IMR-90 (cell line): ENCODE measurements around the gene RADIL. TPM values are rescaled to one million over a fixed set of nuclear protein-coding genes. Genes with fewer than 3 reads are reported as not detected.

Experiments
- ATAC-seq: fragments of 200-7000 bp; cut with Tn5 transposase; 2 replicates; pipeline ENCODE4 v1.9.1; 2020; ENCODE audit warnings: low read depth, mild to moderate bottlenecking, moderate library complexity
- BruUV-seq: library from RNA; stranded (reverse); fragments of 400-500 nt; replicated peaks from 2 replicates; lab custom pipeline; 2021; lab: Mats Ljungman, UMichigan
- CTCF ChIA-PET: fragments of 300-600 bp; formaldehyde crosslinking; extraction: SDS; loops from one replicate; lab custom pipeline; 2021; ENCODE audit warnings: antibody characterized with exemption; lab: Yijun Ruan, JAX
- POLR2A ChIA-PET: fragments of 300-600 bp; sonication (Branson Sonifier 250); formaldehyde crosslinking; loops from one replicate; lab custom pipeline; 2022; ENCODE audit warnings: antibody characterized with exemption; ENCODE audit not compliant: unreplicated experiment; lab: Charles Lee
- DNase-seq: peaks from one replicate; pipeline ENCODE4 v3.0.0; 2013
- H2AFZ ChIP-seq: replicated peaks from 2 replicates; pipeline ENCODE3; 2013; ENCODE audit warnings: low read length, mild to moderate bottlenecking; ENCODE audit not compliant: poor library complexity
- H2AK5ac ChIP-seq: 2 replicates; pipeline ENCODE4 v1.6.1; 2013; ENCODE audit warnings: low read depth, low read length, inconsistent platforms
- H2AK9ac ChIP-seq: replicated peaks from 2 replicates; pipeline ENCODE3; 2013; ENCODE audit warnings: mild to moderate bottlenecking, low read depth, low read length, moderate library complexity; ENCODE audit not compliant: poor library complexity
- H2BK120ac ChIP-seq: 2 replicates; pipeline ENCODE4 v1.6.1; 2013; ENCODE audit warnings: low read depth, low read length, inconsistent platforms
- H2BK15ac ChIP-seq: 3 replicates; pipeline ENCODE4 v1.6.1; 2013; ENCODE audit warnings: low read depth, low read length, inconsistent platforms
- H2BK20ac ChIP-seq: 2 replicates; pipeline ENCODE4 v1.6.1; 2013; ENCODE audit warnings: low read depth, mild to moderate bottlenecking, inconsistent platforms, low read length, moderate library complexity
- H2BK5ac ChIP-seq: 2 replicates; pipeline ENCODE4 v1.6.1; 2013; ENCODE audit warnings: mild to moderate bottlenecking, low read depth, low read length, inconsistent platforms; ENCODE audit not compliant: poor library complexity, severe bottlenecking
- H3K14ac ChIP-seq: replicated peaks from 2 replicates; pipeline ENCODE4 v1.6.1; 2013; ENCODE audit warnings: low read depth, low read length, inconsistent platforms
- H3K18ac ChIP-seq: 2 replicates; pipeline ENCODE4 v1.6.1; 2013; ENCODE audit warnings: low read depth, low read length, control low read depth
- H3K23ac ChIP-seq: 2 replicates; pipeline ENCODE4 v1.6.1; 2013; ENCODE audit warnings: low read depth, low read length, inconsistent platforms
- H3K27ac ChIP-seq: 2 replicates; pipeline ENCODE4 v1.5.1; 2013; ENCODE audit warnings: mild to moderate bottlenecking, control low read depth, low read length; ENCODE audit not compliant: insufficient read depth
- H3K27me3 ChIP-seq: 2 replicates; pipeline ENCODE4 v1.6.1; 2013; ENCODE audit warnings: low read length; ENCODE audit not compliant: control insufficient read depth, insufficient read depth
- H3K36me3 ChIP-seq: 2 replicates; pipeline ENCODE4 v1.6.1; 2013; ENCODE audit warnings: low read length, mixed read lengths; ENCODE audit not compliant: control insufficient read depth, insufficient read depth
- H3K4ac ChIP-seq: 2 replicates; pipeline ENCODE4 v1.6.1; 2013; ENCODE audit warnings: low read depth, low read length, inconsistent platforms
- H3K4me1 ChIP-seq: 2 replicates; pipeline ENCODE4 v1.6.1; 2013; ENCODE audit warnings: low read length, mixed read lengths; ENCODE audit not compliant: control insufficient read depth, insufficient read depth
- H3K4me2 ChIP-seq: 2 replicates; pipeline ENCODE4 v1.6.1; 2013; ENCODE audit warnings: low read depth, mild to moderate bottlenecking, control low read depth, low read length, moderate library complexity
- H3K4me3 ChIP-seq: 2 replicates; pipeline ENCODE4 v1.5.1; 2013; ENCODE audit warnings: low read depth, mild to moderate bottlenecking, control low read depth, low read length, moderate library complexity; ENCODE audit not compliant: insufficient read depth
- H3K56ac ChIP-seq: 2 replicates; pipeline ENCODE4 v1.6.1; 2013; ENCODE audit warnings: low read length, inconsistent platforms; ENCODE audit not compliant: insufficient read depth; ENCODE audit errors: extremely low read depth
- H3K79me1 ChIP-seq, 2 experiments: 2 replicates each; pipeline ENCODE4 v1.6.1; 2013; ENCODE audit warnings: low read length in 2 of 2, inconsistent platforms in 1 of 2, low read depth in 1 of 2
- H3K9ac ChIP-seq: 2 replicates; pipeline ENCODE4 v1.6.1; 2013; ENCODE audit warnings: low read depth, low read length, control low read depth
- H3K9me1 ChIP-seq: 2 replicates; pipeline ENCODE4 v1.6.1; 2013; ENCODE audit warnings: low read length, inconsistent platforms; ENCODE audit not compliant: insufficient read depth
- H3K9me3 ChIP-seq: 2 replicates; pipeline ENCODE4 v1.6.1; 2013; ENCODE audit warnings: low read length; ENCODE audit not compliant: control insufficient read depth, insufficient read depth
- H4K20me1 ChIP-seq: 2 replicates; pipeline ENCODE4 v1.6.1; 2013; ENCODE audit warnings: low read length, inconsistent platforms; ENCODE audit not compliant: insufficient read depth
- H4K5ac ChIP-seq: 2 replicates; pipeline ENCODE4 v1.6.1; 2013; ENCODE audit warnings: mild to moderate bottlenecking, low read depth, low read length, control low read depth
- H4K8ac ChIP-seq, 2 experiments: 2 replicates each; pipeline ENCODE4 v1.6.1; 2013; ENCODE audit warnings: low read depth in 2 of 2, low read length in 2 of 2, control low read depth in 1 of 2, inconsistent platforms in 1 of 2
- H4K91ac ChIP-seq: 2 replicates; pipeline ENCODE4 v1.6.1; 2013; ENCODE audit warnings: low read depth, low read length, inconsistent platforms; ENCODE audit not compliant: insufficient read depth
- BHLHE40 ChIP-seq: fragments of 150-350 bp; IDR thresholded peaks from 2 replicates; pipeline ENCODE4 v1.6.1; 2016; ENCODE audit warnings: mild to moderate bottlenecking, low read depth, low read length
- CEBPB ChIP-seq: IDR thresholded peaks from 2 replicates; pipeline ENCODE4 v1.6.1; 2012; ENCODE audit warnings: low read depth, low read length, improper control_type of control experiment
- CHD1 ChIP-seq: IDR thresholded peaks from 2 replicates; pipeline ENCODE4 v1.6.1; 2012; ENCODE audit warnings: low read depth, low read length, improper control_type of control experiment
- CTCF ChIP-seq: conservative IDR thresholded peaks from 2 replicates; pipeline ENCODE4 v1.5.1; 2012; ENCODE audit warnings: mild to moderate bottlenecking, low read depth, low read length, improper control_type of control experiment
- ELK1 ChIP-seq: fragments of 150-350 bp; IDR thresholded peaks from 2 replicates; pipeline ENCODE4 v1.6.1; 2016; ENCODE audit warnings: low read depth, mild to moderate bottlenecking, low read length, moderate library complexity, borderline replicate concordance
- FOS ChIP-seq: fragments of 150-350 bp; IDR thresholded peaks from 2 replicates; pipeline ENCODE4 v1.6.1; 2016; ENCODE audit warnings: low read depth, low read length
- MAFK ChIP-seq: IDR thresholded peaks from 2 replicates; pipeline ENCODE4 v1.6.1; 2012; ENCODE audit warnings: low read depth, low read length, improper control_type of control experiment
- MAZ ChIP-seq: IDR thresholded peaks from 2 replicates; pipeline ENCODE4 v1.6.1; 2012; ENCODE audit warnings: low read depth, mild to moderate bottlenecking, low read length, improper control_type of control experiment, moderate library complexity, borderline replicate concordance
- MXI1 ChIP-seq: IDR thresholded peaks from 2 replicates; pipeline ENCODE4 v1.6.1; 2012; ENCODE audit warnings: low read depth, mild to moderate bottlenecking, low read length, moderate library complexity, borderline replicate concordance
- POLR2A ChIP-seq: IDR thresholded peaks from 2 replicates; pipeline ENCODE4 v1.6.1; 2012; ENCODE audit warnings: mild to moderate bottlenecking, low read depth, low read length
- RAD21 ChIP-seq: IDR thresholded peaks from 2 replicates; pipeline ENCODE4 v1.6.1; 2012; ENCODE audit warnings: low read length, improper control_type of control experiment
- RCOR1 ChIP-seq: IDR thresholded peaks from 2 replicates; pipeline ENCODE4 v1.6.1; 2012; ENCODE audit warnings: mild to moderate bottlenecking, low read length, improper control_type of control experiment; ENCODE audit not compliant: insufficient replicate concordance
- RFX5 ChIP-seq: IDR thresholded peaks from 2 replicates; pipeline ENCODE4 v1.8.0; 2012; ENCODE audit warnings: low read depth, mild to moderate bottlenecking, low read length, moderate library complexity
- SMC3 ChIP-seq: fragments of 150-350 bp; IDR thresholded peaks from 2 replicates; pipeline ENCODE4 v1.6.1; 2016; ENCODE audit warnings: low read depth, mild to moderate bottlenecking, antibody characterized with exemption, low read length, moderate library complexity
- USF2 ChIP-seq: fragments of 150-350 bp; IDR thresholded peaks from 2 replicates; pipeline ENCODE4 v1.6.1; 2017; ENCODE audit warnings: mild to moderate bottlenecking, antibody characterized with exemption, low read length, low read depth
- WGBS, 2 experiments: methylation state at CpG; one replicate each; pipeline versions ENCODE4 v1.1.5 to v1.1.7; 2013; ENCODE audit warnings: missing lambda C conversion rate in 2 of 2; ENCODE audit not compliant: insufficient read length in 1 of 2; ENCODE audit errors: extremely low coverage in 2 of 2; 5-methylcytosine and 5-hydroxymethylcytosine counted together
- dilution Hi-C: fragments of 300-500 bp; cut with HindIII; formaldehyde crosslinking; loops from one replicate; pipeline ENCODE4 v1.14.3; 2018; ENCODE audit warnings: low sequenced_read_pairs; ENCODE audit not compliant: unreplicated experiment
- in situ Hi-C: fragments of 300-500 bp; cut with MboI; formaldehyde crosslinking; loops from 3 replicates; pipeline ENCODE4 v1.14.3; 2019; ENCODE audit warnings: low sequenced_read_pairs, inconsistent platforms, mixed read lengths
- intact Hi-C: fragments of 100-400 bp; cut with micrococcal nuclease; formaldehyde crosslinking; loops from 2 replicates; pipeline ENCODE4 v1.10.0; 2022
- polyA plus RNA-seq, 3 experiments: library from polyadenylated mRNA; depleted of rRNA; stranded (reverse); fragments of >200 nt; gene quantifications; 2 replicates each; pipeline ENCODE4 v1.2.3, GENCODE V29; 2012; ENCODE audit warnings: low replicate concordance in 1 of 3
- total RNA-seq: library from RNA; depleted of rRNA; stranded (reverse); fragments of >200 nt; gene quantifications from 2 replicates; pipeline ENCODE4 v1.2.3, GENCODE V29; 2012

Gene RADIL
- total and polyA plus RNA-seq, 2 of the 4 experiments (the other 2 are of a cell fraction): 0.18 to 0.48 TPM

GRCh38 chr7:4835398-4836205 lies 47.9 kb downstream of the RADIL start:
- Histone ChIP-seq H3K4me3 (no peak overlapping the region), H4K20me1 (no peaks in the 10 kb centered on the region), H3K4me1 (no peaks in the 10 kb centered on the region), H2BK120ac (no peak overlapping the region), H4K91ac (no peak overlapping the region), H2AK9ac (no peak overlapping the region), H3K14ac (no peak overlapping the region), H3K4me2 (no peak overlapping the region), H3K79me1 (no peaks in the 10 kb centered on the region), H3K9ac (no peak overlapping the region), H4K5ac (no peak overlapping the region), H3K56ac (no peak overlapping the region), H4K8ac (no peak overlapping the region), H2AFZ (peak overlapping the region; percentile 58), H3K23ac (no peak overlapping the region), H3K36me3 (no peaks in the 10 kb centered on the region), H3K18ac (no peak overlapping the region), H3K4ac (no peak overlapping the region), H2BK15ac (no peak overlapping the region), H2AK5ac (no peak overlapping the region), H3K27me3 (peaks cover 1% of the 10 kb centered on the region; the same call in 1 of the 2 replicates), H3K9me1 (no peaks in the 10 kb centered on the region), H3K27ac (no peak overlapping the region), H3K9me3 (no peaks in the 10 kb centered on the region), H2BK5ac (no peak overlapping the region), H2BK20ac (no peak overlapping the region)
- DNase-seq (no peak), ATAC-seq (no peak)
- dilution Hi-C loops: no loop called here
- intact Hi-C loops: no loop called here
- POLR2A ChIA-PET: no interaction called here
- CTCF ChIA-PET: no interaction called here
- BruUV-seq: no TSS peak
- 78% methylated on average over 3 of the region's 28 CpGs; no CpG with 5 or more reads in 1 of the 2 experiments for WGBS, 2 experiments
- in situ Hi-C loops: no loop called here
- TF ChIP-seq BHLHE40: no peak
- no peak for TF ChIP-seq RFX5
- TF ChIP-seq RAD21: no peak
- TF ChIP-seq ELK1: no peak
- TF ChIP-seq RCOR1: no peak
- no peak for TF ChIP-seq CEBPB
- no peak for TF ChIP-seq SMC3
- TF ChIP-seq MXI1: no peak
- TF ChIP-seq MAZ: no peak
- TF ChIP-seq MAFK: no peak
- no peak for TF ChIP-seq USF2
- TF ChIP-seq CHD1: no peak
- no peak for TF ChIP-seq POLR2A
- TF ChIP-seq FOS: no peak
- no peak for TF ChIP-seq CTCF
